HepG2 (cell line): Measurements from ENCODE around the gene CARMIL1.

ENCODE experiments used
- BRF2 ChIP-seq: sonication (generic); formaldehyde crosslinking; IDR thresholded peaks from 2 replicates; pipeline ENCODE4 v1.8.1; 2022; ENCODE audit warnings: mild to moderate bottlenecking, missing genetic modification reagents
- CTCF ChIP-seq: sonication (generic); formaldehyde crosslinking; IDR thresholded peaks from 2 replicates; pipeline ENCODE4 v1.5.0; 2020; ENCODE audit warnings: mild to moderate bottlenecking, missing genetic modification reagents, moderate library complexity
- FOXK1 ChIP-seq: sonication (generic); formaldehyde crosslinking; IDR thresholded peaks from 2 replicates; pipeline ENCODE4 v1.4.0; 2020; ENCODE audit warnings: low read depth, missing genetic modification reagents, borderline replicate concordance
- HCFC1 ChIP-seq: fragments of 150-350 bp; IDR thresholded peaks from 2 replicates; pipeline ENCODE4 v1.6.1; 2014; ENCODE audit warnings: low read depth, low read length
- MYC ChIP-seq: sonication (generic); formaldehyde crosslinking; IDR thresholded peaks from 2 replicates; pipeline ENCODE4 v1.9.0; 2021; ENCODE audit warnings: missing genetic modification reagents, borderline replicate concordance
- NFIC ChIP-seq: IDR thresholded peaks from 2 replicates; pipeline ENCODE4 v1.6.1; 2012; ENCODE audit warnings: mild to moderate bottlenecking, low read length, inconsistent platforms
- RXRA ChIP-seq: sonication (generic); formaldehyde crosslinking; IDR thresholded peaks from 2 replicates; pipeline ENCODE4 v1.5.1; 2020; ENCODE audit warnings: missing genetic modification reagents
- SNAPC4 ChIP-seq: sonication (generic); formaldehyde crosslinking; IDR thresholded peaks from 2 replicates; pipeline ENCODE4 v1.4.0; 2020; ENCODE audit warnings: mild to moderate bottlenecking, missing genetic modification reagents
- ZBTB8A ChIP-seq: sonication (generic); formaldehyde crosslinking; IDR thresholded peaks from 2 replicates; pipeline ENCODE4 v1.4.0; 2020; ENCODE audit warnings: mild to moderate bottlenecking, low read depth, missing genetic modification reagents, borderline replicate concordance
- ZNF24 ChIP-seq: fragments of 450-650 bp; IDR thresholded peaks from 2 replicates; pipeline ENCODE4 v1.6.1; 2017; ENCODE audit warnings: antibody characterized with exemption, mild to moderate bottlenecking
- ZNF318 ChIP-seq: sonication (generic); formaldehyde crosslinking; IDR thresholded peaks from 2 replicates; pipeline ENCODE4 v1.4.0; 2020; ENCODE audit warnings: mild to moderate bottlenecking, missing genetic modification reagents
- ZNF335 ChIP-seq: sonication (generic); formaldehyde crosslinking; IDR thresholded peaks from 2 replicates; pipeline ENCODE4 v1.4.0; 2020; ENCODE audit warnings: missing genetic modification reagents
- ZNF703 ChIP-seq: sonication (generic); formaldehyde crosslinking; IDR thresholded peaks from 2 replicates; pipeline ENCODE4 v1.5.1; 2020; ENCODE audit warnings: missing genetic modification reagents, mild to moderate bottlenecking, moderate library complexity, borderline replicate concordance

GRCh38 chr6:25623879-25624278 is 344.7 kb downstream of the CARMIL1 start:
- TF ChIP-seq MYC (CRISPR knock-in tag): no peak
- TF ChIP-seq BRF2: no peak
- TF ChIP-seq ZNF24: no peak
- TF ChIP-seq FOXK1: no peak
- no peak for TF ChIP-seq SNAPC4 (CRISPR knock-in tag)
- TF ChIP-seq ZNF703: no peak
- TF ChIP-seq ZNF335: no peak
- no peak for TF ChIP-seq ZBTB8A (CRISPR knock-in tag)
- no peak for TF ChIP-seq NFIC
- TF ChIP-seq CTCF (CRISPR knock-in tag): no peak
- TF ChIP-seq HCFC1: no peak
- no peak for TF ChIP-seq ZNF318
- no peak for TF ChIP-seq RXRA (CRISPR knock-in tag)
